ENCODE data around the gene SLC6A19.
"Not testable (repeated sequence)": the region's sequence is repeated elsewhere in the genome, so short reads cannot be mapped to it uniquely, and the experiment has no call there.

Gene SLC6A19

DNA sequence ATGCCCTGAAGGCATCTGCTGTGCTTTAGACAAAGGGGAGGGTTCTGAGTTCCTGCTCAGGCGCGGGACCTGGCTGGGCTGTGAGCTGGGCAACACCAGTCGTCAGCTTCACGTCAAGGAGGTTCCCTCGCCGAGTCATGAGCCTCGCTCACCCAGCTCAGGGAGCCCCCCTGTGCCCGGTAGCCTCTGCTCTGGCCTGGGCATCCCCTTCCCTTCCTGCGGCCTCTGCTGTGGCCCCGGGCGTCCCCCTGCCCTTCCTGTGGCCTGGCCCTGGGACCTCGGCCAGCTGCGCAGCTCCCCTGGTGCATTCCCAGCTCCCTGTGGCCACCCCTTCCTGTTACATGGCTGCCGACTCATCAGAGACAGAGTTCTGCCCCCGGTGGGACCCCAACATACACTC, 63.6 kb downstream of the SLC6A19 start:
- Histone ChIP-seq H3K9me3 (no peaks in the 10 kb centered on the region), H3K36me3 (no peaks in the 10 kb centered on the region), H3K4me3 (ENCODE audit: low read depth, low read length) (no peak overlapping the region), H3K27me3 (no peaks in the 10 kb centered on the region), H3K4me1 (no peaks in the 10 kb centered on the region)
- no peak for DNase-seq
- TF ChIP-seq, protein P1, sequence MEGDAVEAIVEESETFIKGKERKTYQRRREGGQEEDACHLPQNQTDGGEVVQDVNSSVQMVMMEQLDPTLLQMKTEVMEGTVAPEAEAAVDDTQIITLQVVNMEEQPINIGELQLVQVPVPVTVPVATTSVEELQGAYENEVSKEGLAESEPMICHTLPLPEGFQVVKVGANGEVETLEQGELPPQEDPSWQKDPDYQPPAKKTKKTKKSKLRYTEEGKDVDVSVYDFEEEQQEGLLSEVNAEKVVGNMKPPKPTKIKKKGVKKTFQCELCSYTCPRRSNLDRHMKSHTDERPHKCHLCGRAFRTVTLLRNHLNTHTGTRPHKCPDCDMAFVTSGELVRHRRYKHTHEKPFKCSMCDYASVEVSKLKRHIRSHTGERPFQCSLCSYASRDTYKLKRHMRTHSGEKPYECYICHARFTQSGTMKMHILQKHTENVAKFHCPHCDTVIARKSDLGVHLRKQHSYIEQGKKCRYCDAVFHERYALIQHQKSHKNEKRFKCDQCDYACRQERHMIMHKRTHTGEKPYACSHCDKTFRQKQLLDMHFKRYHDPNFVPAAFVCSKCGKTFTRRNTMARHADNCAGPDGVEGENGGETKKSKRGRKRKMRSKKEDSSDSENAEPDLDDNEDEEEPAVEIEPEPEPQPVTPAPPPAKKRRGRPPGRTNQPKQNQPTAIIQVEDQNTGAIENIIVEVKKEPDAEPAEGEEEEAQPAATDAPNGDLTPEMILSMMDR (IDR thresholded peaks at IDR 0.05; ENCODE audit: low read depth, low read length): no peak

DNA sequence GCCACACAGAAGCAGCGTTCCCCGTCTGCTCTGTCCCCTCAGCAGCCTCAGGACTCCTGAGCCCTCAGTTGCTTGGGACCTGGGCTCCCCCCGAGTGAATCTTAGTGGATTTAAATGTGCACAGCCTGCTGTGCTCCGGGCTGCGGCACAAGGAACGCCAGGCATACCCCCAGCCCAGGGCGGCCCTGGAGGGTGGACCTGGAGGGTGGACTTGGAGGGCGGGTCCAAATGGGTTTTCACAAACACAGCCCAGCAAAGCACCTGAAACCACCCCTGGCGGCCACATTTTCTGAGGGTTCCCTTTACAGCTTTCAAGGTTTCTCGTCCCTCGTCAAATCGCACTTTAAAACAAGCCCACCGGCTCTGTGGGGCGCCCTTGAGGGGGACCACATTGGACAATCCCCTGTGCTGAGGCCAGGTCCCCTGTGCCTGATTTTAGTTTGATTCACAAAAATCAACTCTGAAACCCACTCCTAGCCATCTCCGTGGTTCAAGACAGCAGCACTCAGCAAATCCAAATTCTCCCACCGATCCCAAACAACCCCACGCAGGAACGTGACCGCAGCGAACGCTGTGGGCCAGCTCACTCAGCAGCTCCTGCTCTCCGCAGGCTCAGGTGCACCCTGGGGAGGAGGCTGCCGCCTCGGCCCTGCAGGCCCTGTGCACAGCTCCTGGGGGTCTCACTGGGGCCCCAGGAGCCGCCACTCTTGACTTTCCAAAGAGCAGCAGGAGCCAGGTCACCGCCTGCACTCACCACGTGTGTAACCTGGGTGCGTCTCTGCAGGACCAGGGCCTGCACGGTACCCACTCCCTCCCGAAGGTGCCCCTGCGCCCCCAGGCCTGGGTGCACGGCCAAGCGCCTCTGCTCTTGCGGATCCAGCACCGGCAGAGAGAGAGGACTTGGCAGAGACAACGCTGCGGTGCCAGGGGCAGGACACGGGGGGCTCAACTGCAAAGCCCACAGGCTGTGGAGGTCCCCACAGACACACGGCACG, 64.4 kb downstream of the SLC6A19 start:
- H3K9me3 ChIP-seq: no peaks in the 10 kb centered on the region
- DNase-seq: no peak
- no peak overlapping the region for H3K4me3 ChIP-seq (ENCODE audit: low read depth, low read length)
- H3K4me1 ChIP-seq: no peaks in the 10 kb centered on the region
- TF ChIP-seq, protein P1 (IDR thresholded peaks at IDR 0.05; ENCODE audit: low read depth, low read length): no peak
- no peaks in the 10 kb centered on the region for H3K36me3 ChIP-seq
- no peaks in the 10 kb centered on the region for H3K27me3 ChIP-seq

- TF ChIP-seq, protein P1 (IDR thresholded peaks at IDR 0.05; ENCODE audit: low read depth, low read length): no peak
- Histone ChIP-seq H3K27me3 (no peaks in the 10 kb centered on the region), H3K4me3 (ENCODE audit: low read depth, low read length) (no peak overlapping the region), H3K4me1 (no peaks in the 10 kb centered on the region), H3K36me3 (no peaks in the 10 kb centered on the region), H3K9me3 (no peaks in the 10 kb centered on the region)
- no peak for DNase-seq
Measured at GRCh38 chr5:1266791-1267190, 65.4 kb downstream of the SLC6A19 start.

GRCh38 chr5:1267464-1267863, 66.1 kb downstream of the SLC6A19 start:
- not testable (repeated sequence) for H3K4me3 ChIP-seq (ENCODE audit: low read depth, low read length); H3K27me3 ChIP-seq; H3K36me3 ChIP-seq; DNase-seq; H3K4me1 ChIP-seq; H3K9me3 ChIP-seq

DNA sequence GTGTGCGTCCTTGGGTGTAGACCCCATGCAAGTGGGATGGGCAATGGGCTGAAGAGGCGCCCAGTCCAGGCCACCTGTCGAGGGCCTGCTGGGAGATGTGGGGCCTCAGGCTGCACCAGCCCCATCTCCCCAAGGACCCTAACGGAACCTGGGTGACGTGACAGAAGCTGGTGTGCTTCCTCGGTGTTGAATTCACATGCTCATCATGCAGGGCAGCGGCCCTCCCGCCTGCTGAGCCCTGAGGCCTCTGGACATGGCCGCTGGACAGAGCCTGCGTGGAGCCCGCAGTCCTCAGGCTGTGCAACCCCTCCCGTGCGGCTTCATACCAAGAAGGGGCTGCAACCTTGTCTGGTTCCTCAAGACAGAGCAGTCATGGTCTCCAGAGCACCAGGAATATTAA, 66.7 kb downstream of the SLC6A19 start:
- TF ChIP-seq, protein P1 (IDR thresholded peaks at IDR 0.05; ENCODE audit: low read depth, low read length): no peak
- no peaks in the 10 kb centered on the region for H3K27me3 ChIP-seq
- no peaks in the 10 kb centered on the region for H3K4me1 ChIP-seq
- no peaks in the 10 kb centered on the region for H3K9me3 ChIP-seq
- DNase-seq: no peak
- H3K36me3 ChIP-seq: no peaks in the 10 kb centered on the region
- no peak overlapping the region for H3K4me3 ChIP-seq (ENCODE audit: low read depth, low read length)

GRCh38 chr5:1268666-1269065, 67.3 kb downstream of the SLC6A19 start:
- Histone ChIP-seq H3K27me3 (no peaks in the 10 kb centered on the region), H3K36me3 (no peaks in the 10 kb centered on the region), H3K4me3 (ENCODE audit: low read depth, low read length) (no peak overlapping the region), H3K9me3 (no peaks in the 10 kb centered on the region), H3K4me1 (no peaks in the 10 kb centered on the region)
- TF ChIP-seq, protein P1 (IDR thresholded peaks at IDR 0.05; ENCODE audit: low read depth, low read length): no peak
- no peak for DNase-seq
